ENCODE data around the gene AGFG2.
A peak's percentile ranks its signal among the peaks of the same experiment; 100 is the strongest.

Gene AGFG2

GRCh38 chr7:100585511-100586265 lies 46.7 kb downstream of the AGFG2 start, which contains the start of gene LRCH4:
Gene LRCH4, minus strand, starts transcription at chr7:100586129. Its CDS starts 29 bp downstream, at chr7:100586100.
- DNase-seq (ENCODE audit: low read depth, low spot score), result peak; percentile 24

GRCh38 chr7:100586266-100587025 lies 47.4 kb downstream of the AGFG2 start, which contains the start of gene FBXO24:
Gene FBXO24, plus strand, starts transcription at chr7:100586328. Its CDS starts 298 bp downstream, at chr7:100586626.
- DNase-seq (ENCODE audit: low read depth, low spot score), result peak; percentile 99

DNA sequence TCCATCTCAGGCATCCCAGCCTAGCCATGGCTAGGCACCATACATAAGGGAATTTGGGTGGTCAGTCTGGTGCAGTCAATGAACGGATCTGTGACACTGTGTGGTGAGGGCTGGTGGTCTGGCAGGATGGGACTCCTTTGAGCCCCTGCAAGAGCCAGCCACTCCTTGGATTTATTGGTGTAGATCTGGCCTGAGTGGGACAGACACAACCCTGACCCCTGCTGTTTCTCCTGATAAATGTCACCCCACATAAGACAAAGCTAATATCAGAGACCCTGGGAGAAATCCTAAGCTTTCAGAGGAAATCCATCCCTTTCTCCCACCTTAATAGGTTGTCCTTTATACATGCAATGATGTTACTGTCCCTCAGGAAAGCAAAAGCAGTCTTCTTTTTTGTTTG lies 49.4 kb downstream of the AGFG2 start:
- no peak for DNase-seq (ENCODE audit: low read depth, low spot score)

DNA sequence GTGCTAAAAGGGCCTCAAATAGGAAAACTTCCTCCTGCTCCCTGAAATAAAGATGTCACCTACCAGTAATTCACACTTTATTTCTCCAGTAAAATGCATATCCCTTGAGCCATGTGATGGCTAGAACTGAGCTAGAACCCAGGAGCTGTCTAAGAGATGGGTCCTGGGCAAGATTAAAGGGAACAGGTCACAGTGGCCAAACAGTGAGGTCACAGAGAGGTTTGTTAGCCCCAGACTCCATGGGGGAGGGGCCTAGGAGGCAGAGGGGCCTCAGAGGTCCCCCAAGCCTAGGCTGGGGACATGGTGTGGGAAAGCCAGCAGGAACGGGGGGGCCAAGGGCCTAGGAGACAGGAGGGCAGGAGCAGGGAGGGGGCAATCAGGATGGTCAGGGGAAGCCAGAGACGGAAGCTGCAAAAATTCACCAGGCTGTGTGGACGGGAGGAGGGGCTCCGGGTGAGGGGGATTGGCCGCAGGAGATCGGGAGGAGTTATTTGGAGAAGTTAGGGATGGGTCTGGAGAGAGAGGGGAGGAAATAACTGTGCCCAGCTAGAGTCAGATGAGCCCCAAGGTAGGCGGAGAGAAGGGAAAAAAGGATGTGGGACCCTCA lies 50.4 kb downstream of the AGFG2 start:
- no peak for DNase-seq (ENCODE audit: low read depth, low spot score)

GRCh38 chr7:100590077-100590737 lies 51.2 kb downstream of the AGFG2 start:
- no peak for DNase-seq (ENCODE audit: low read depth, low spot score)

GRCh38 chr7:100591596-100591995 lies 52.6 kb downstream of the AGFG2 start:
- no peak for DNase-seq (ENCODE audit: low read depth, low spot score)

GRCh38 chr7:100595188-100595587 lies 56.2 kb downstream of the AGFG2 start:
- DNase-seq (ENCODE audit: low read depth, low spot score), result no peak

DNA sequence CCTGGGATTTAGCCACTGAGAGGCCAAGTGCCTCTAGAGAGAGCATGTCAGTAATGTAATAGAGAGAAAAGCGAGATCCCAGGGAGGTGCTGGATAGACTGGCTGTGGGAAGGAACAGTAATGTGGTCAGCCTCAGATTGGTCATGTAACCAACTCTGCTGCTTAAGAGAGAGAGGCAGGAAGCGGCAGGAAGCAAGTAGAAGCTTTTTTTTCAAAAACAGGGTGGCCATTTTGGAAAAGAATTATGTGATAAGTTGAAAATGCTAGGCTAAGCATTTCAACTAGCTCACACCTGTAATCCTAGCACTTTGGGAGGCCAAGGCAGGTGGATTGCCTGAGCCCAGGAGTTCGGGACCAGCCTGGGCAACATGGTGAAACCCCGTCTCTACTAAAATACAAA lies 59.4 kb downstream of the AGFG2 start:
- no peak for DNase-seq (ENCODE audit: low read depth, low spot score)

- no peak for DNase-seq (ENCODE audit: low read depth, low spot score)
Measured at GRCh38 chr7:100599911-100600729, 61.1 kb downstream of the AGFG2 start.

GRCh38 chr7:100600730-100601038 lies 61.7 kb downstream of the AGFG2 start:
- DNase-seq (ENCODE audit: low read depth, low spot score), result no peak

DNA sequence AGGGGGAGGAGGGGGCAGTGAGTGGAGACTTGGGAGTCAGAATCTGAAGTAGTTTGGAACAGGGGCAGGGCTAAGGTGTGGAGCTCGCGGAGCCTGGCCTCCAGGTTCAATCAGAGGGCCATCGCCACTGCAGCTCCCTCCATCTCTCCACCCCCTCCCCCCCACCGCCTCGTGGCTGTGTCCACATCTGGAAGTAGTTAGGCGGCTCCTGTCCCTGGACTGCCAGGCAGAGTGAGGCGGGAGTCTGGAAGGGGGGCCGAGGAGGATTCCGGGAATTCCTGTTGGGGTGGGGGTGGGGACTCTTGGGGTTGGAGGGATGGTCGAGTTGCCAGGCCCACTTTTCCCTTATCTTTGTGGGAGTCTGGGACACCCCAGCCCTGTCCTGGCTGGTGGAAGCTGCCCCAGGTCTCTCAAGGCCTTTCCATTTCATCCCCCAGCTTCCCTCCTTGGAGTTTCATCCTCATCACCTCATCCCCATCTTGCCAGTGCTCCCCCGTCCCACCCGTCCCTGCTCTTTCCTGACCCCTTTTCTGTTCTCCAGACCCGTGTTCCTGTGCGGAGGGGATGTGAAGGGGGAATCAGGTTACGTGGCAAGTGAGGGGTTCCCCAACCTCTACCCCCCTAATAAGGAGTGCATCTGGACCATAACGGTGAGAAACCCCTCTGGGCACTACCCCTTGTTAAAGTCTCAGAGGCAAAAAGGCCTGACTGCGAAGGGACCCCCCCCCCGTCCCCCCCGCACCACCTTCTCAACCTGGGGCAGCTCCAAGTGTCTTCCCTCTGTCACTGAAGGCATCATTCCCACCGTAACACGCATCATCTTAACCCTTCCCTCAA lies 64.1 kb downstream of the AGFG2 start:
- DNase-seq (ENCODE audit: low read depth, low spot score), result no peak

GRCh38 chr7:100603726-100604027 lies 64.7 kb downstream of the AGFG2 start:
- no peak for DNase-seq (ENCODE audit: low read depth, low spot score)

DNA sequence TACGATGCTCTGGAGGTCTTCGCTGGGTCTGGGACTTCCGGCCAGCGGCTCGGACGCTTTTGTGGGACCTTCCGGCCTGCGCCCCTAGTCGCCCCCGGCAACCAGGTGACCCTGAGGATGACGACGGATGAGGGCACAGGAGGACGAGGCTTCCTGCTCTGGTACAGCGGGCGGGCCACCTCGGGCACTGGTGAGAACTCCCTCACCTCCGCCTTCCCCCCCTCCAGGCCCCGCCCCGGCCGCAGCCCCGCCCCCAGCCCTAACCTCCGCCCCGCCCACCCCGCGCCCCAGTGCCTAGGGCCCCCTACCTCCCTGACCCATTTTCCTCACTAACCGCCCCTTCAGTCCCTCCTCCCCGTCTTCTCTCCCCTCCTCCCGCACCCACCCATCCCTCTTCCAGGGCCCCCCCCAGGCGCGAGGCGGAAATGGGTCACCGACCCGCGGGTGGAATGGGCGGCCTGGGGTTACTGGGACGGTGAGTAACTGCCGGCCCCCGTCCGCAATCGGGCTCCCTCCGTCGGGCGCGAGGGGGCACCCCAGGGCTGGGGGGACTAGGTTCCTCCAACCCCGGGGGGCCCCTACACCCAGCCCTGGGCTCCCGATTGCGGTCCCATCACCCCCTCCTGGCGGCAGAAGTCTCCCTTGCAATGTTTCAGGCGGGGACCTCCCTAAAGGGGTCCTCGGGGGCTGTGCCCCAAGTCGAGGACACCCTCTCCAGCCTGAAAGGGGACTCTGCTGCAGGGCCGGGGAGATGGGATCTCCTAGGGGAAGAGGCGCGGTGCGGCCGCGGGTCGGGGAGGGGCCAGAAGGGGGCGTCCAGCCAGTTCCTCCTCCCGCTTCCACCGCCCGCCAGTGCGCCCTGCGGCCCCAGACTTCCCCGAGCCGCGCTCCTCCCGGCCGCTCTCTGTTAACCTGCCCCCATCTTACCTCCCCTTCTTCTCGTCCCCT lies 65.3 kb downstream of the AGFG2 start:
- peak; percentile 44 for DNase-seq (ENCODE audit: low read depth, low spot score)

- no peak for DNase-seq (ENCODE audit: low read depth, low spot score)
Measured at GRCh38 chr7:100604976-100605911, 66.2 kb downstream of the AGFG2 start.

DNA sequence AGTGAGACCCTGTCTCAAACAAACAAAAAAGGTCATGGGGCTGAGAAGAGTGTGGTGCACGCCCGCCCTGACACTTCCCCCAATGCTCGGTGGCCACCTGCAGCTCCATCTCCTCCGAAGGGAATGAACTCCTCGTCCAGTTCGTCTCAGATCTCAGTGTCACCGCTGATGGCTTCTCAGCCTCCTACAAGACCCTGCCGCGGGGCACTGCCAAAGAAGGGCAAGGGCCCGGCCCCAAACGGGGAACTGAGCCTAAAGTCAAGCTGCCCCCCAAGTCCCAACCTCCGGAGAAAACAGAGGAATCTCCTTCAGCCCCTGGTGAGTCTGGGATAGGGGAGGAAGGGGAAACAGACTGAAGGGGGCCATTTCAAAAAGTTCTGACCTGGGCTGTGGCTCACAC lies 67.3 kb downstream of the AGFG2 start:
- DNase-seq (ENCODE audit: low read depth, low spot score), result no peak

- no peak for DNase-seq (ENCODE audit: low read depth, low spot score)
Measured at GRCh38 chr7:100607111-100607510, 68.1 kb downstream of the AGFG2 start.

DNA sequence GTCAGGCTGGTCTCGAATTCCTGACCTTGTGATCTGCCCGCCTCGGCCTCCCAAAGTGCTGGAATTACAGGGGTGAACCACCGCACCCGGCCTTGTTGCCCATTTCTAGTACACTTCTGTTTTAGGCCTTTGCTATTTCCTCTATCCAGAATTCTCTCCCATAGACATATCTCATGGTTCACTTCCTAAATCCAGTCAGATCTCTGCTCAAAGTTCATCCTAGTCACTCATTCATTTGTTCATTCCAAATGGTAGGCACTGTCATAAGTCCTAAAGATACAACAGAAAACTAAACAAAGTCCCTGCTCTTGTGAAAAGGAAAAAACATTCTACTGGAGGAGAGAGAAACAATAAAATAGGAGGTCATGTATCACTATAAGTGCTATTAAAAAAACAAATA lies 71.0 kb downstream of the AGFG2 start:
- DNase-seq (ENCODE audit: low read depth, low spot score), result no peak

Measured in activated CD4-positive, CD25-positive, alpha-beta regulatory T cell treated with anti-CD3 and anti-CD28 coated beads, Interleukin-2, amount 50 U/mL, for 16 hours (primary cell).